NCI-H1048 (cell line): ENCODE results near the gene ACOT7.

Source experiments
- DNase-seq: peaks from one replicate; lab custom pipeline; 2025; lab: John Stamatoyannopoulos, UW

The ACOT7 gene

GRCh38 chr1:6248932-6249738 lies 144.4 kb downstream of the ACOT7 start:
- DNase-seq = no peak

DNA sequence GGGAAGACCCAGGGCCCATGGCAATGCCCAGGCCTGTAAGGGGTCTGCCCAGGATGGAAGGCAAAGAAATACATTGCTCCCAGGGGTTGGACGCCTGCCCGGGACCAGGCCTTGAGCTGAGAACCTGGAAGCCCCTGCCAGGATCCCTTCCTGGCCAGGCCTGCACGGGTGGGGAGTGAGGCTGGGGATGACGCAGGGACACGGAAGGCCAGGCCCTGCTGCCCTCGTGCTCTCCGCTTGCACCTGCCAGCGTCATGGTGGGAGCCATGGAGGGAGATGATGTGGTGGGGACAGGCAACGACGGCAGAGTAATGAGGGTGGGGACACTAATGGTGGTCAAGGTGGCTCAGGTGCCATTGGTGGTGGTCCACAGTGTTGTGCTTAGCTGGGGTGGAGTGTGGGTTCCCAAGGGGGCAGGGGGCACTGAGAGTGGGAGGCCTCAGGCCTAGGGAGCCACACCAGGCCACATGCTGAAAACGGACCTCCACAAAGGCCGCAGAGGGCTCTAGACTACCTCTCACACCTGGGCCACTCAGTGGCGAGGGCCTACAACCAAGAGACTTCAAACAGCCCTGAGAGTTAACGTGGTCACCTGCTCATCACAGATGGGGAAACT lies 145.3 kb downstream of the ACOT7 start:
- DNase-seq = no peak

DNA sequence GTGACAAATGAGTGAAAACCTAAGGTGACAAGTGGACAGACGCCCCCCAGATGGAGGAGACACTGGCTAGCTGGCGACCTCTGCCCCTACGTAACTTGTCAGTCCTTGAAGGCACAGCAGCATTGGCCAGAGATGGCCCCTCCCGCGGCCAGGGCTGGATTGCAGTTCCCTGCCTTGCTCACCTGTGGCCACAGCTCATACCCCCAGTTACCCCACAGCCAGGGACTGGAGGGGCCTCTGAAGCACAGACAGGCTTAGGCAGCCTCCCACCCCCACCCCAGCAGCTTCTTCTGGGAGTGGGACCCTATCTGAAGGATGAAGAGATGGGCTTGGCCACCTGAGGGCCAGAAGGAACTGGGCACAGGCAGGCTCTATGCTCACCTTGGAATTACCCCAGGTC lies 145.9 kb downstream of the ACOT7 start:
- DNase-seq = no peak

- DNase-seq = no peak
Observed at GRCh38 chr1:6246497-6247467, 146.8 kb downstream of the ACOT7 start.

DNA sequence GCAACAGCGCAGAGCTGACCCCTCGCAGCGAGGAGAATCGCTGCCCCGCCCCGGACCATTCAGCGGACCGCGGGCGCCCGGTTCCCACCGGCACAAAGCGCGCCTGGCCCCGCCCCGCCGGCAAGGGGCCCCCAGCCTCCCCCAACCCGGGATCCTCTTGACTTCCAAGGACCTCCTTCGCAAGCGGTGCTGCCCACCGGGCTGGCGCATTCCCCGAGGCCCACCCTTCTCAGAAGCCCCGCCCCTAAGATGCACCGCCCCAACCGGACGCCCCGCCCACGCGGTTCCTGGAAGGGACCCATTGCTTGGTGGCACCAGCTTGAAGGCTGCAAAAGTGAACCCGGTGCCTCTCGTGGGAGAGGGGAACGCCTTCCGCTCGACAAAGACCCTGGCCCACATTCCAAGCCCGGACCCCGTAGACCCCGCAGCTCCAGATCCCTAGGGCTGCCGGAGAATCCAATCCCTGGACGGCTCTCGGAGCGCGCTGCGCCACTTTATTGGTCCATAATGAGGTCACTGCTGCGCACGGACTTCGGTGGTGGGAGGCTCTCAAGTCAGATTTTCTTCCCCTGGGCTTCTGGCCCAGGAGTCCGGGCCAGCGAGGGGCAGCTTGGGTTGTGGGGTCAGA lies 147.6 kb downstream of the ACOT7 start:
- no peak for DNase-seq

- peak; percentile 53 for DNase-seq
Observed at GRCh38 chr1:6245086-6245868, 148.3 kb downstream of the ACOT7 start.

DNA sequence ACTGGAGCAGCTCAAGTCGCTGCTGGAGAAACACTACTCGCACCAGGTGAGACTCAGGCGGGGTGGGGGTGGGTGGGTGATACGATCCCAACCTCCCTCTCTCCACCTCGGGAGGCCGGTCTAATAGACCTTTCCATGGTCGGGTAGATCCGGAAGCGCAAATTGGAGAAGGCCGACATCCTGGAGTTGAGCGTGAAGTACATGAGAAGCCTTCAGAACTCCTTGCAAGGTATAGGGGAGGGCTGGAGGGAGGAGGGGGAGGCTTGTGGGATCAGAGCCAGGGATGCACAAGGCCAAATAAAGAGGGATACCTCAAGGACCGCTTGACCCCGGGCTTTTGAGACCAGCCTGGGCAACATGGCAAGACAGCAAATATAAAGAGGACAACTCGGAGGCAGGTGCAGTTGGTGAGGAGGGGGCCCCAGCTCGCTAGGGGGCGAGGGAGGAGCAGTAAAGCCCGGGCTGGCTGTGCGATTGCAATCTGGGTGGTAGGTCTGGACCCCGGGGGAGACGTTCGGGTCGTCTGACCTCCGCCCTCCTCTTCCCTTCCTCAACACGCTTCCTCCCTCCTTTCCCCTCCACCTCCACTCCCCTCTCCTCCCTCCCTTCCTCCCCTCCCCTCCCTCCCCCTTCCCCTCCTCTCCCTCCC lies 149.0 kb downstream of the ACOT7 start:
- DNase-seq = no peak

GRCh38 chr1:6243993-6244392 lies 149.6 kb downstream of the ACOT7 start, which contains the start of gene HES3:
Gene HES3, plus strand, starts transcription at chr1:6244179. Its CDS starts 187 bp downstream, at chr1:6244366.
- DNase-seq = no peak

DNA sequence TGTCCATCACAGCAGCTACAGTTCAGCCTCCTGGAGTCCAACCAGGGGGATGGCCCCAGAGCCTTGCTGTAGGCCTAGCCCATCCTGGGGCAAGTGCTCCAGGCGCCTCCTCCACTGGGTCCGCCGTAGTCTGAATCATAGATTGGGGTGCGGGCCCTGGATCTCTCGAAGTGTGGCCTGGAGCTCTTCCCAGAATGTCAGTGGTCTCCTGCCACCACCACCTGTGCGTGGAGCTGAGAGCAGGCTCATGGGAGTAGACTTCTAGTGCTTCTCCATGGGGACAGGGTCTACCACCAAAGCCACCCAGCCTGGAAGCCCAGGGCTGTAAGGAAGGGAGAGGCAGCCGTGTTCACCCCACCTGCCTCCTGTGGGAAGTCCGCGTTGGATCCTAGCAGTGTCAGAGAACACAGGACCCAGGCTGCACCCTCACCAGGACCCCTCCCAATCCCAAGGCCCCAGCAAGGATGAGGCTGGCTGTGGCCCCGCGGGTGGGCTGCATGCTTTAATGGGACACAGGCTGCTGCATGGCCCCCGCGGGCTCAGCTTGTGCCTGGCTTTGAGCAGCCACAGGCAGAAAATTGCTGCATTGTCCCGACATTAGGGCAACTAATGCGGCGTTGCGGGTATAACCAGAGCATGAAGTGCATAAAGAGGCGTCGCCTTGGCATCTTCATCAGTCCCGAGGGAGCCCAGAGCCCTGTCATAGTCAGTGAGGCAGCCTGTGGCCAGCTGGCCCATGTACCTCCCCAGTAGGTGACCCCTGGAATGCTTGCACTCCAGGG lies 150.3 kb downstream of the ACOT7 start:
- DNase-seq = no peak

- DNase-seq = no peak
Observed at GRCh38 chr1:6241887-6242740, 151.5 kb downstream of the ACOT7 start.

DNA sequence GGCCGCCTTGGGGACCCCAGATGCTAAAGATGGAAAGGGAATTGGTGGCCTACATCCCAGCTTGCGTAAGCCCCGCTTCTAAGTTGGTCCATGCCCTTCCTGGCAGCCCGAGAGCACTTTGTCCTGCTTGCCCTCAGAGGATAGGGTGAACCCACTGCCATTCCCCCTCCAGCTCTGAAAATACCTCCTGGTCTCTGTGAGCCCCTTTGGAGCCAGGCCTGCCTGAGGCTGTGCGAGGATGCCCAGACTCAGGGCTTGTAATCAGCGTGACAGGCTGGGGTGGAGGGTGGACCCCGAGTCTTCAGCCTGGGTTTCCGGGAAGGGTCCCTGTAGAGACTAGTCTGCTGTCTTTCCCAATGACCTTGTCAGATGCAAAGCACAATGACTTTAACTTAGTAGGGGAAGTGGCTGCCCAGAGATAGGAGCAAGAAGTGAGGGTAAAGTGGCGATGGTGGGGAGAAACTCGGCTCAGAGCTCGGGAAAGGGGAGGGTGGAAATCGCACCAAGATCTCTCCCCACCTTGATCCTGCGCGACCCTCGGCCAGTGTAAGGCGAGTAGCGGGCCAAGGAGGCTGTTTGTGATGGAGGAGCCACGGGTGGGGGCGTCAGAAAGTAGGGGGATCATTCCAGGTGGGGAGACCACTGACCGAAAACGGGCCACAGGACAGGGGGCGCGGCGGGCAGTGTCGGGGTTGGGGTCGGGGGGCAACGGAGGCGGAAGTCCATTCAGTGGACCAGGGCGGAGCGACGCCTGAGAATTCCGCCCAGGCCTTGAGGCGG lies 152.3 kb downstream of the ACOT7 start:
- DNase-seq = no peak

GRCh38 chr1:6239950-6240768 lies 153.4 kb downstream of the ACOT7 start:
- DNase-seq = no peak

DNA sequence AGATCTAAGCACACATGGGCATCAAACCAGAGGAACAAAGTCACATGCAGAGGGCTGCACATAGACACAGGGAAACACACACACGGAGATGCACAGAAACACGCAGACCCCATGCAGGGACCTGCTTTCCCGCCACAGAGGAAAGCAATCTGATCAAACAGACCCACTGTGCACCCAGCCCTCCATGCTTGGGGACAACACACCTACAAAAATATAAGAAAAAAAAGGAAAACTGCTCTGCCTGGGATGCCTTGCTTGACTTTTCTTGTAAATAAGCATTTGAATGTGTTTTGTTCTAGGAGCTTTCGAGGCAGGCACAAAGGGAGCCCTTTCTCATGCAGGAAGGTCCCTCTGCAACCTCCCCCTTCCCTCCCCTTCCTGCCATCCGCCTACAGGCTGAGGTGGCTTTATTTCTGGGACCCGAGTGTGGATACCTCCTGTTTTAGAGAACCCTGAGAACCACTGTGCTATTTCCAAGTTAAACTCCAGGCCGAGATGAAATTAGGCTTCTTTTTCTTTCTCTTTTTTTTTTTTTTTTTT lies 154.3 kb downstream of the ACOT7 start:
- DNase-seq = no peak

- DNase-seq = no peak
Observed at GRCh38 chr1:6237093-6237492, 156.5 kb downstream of the ACOT7 start.

DNA sequence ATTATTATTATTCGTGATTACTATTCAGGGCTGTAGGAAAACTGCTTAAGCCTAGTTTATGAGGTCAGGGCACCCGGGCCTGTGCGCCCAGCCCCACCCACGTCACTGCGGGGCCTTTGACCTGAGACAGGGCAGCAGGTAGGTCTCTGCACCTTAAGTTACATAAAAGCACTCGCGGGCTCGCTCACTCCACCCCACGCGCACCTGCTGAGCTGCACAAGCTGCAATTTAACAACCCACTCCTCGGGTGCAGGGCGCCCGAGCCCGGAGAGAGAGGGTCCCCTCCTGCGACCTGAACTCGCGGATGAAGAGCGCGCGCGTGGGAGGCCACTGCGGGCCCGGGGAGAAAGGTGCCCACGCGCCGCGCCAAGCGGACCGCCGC lies 158.3 kb downstream of the ACOT7 start:
- DNase-seq = no peak

DNA sequence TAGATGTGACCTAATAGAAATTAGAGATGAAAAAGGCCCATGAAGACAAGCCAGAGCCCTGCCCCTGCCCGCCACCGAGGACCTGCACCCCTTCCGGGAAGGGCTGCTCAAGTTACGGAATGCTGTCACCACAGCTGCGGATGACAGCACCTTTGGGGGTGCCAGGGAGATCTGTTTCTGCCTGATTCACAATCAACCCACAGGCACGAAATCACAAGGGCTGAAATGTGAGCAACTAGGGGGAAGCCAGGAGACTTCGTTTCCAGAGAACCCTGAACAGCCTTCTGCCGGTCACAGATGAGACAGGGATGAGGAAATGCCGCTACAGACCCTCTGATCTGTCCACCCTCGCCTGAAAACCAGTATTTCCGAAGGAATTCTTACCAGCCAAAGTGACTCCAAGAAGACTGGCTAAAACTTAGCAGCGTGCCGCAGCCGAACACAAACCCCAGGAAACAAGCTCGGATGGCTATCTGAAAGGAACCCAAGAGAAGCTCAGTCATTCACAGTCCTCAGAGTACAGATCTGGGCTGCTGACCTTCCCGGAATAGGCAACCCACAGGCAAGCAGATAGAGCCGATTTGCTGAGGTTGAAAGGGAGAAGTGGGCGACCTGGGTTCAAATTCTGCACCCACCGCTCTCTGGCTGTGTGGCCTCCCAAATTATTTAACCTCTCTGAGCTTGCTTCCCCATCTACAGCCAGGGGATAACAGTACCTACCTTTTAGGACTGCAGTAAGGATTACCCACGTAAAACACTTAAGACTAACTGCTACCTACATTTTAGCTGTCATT lies 158.9 kb downstream of the ACOT7 start:
- DNase-seq = no peak
